HG02885 (cell line): Measurements from ENCODE around the gene LEPR.
A peak's percentile ranks its signal among the peaks of the same experiment; 100 is the strongest.
"Not testable (repeated sequence)": the region's sequence is repeated elsewhere in the genome, so short reads cannot be mapped to it uniquely, and the experiment has no call there.

Source experiments
- ATAC-seq: cut with Tn5 transposase; IDR thresholded peaks from one replicate; pipeline ENCODE4 v1.9.1; 2021; ENCODE audit warnings: mild to moderate bottlenecking; ENCODE audit not compliant: unreplicated experiment, poor library complexity

The LEPR gene

GRCh38 chr1:65420590-65421350 lies at the start of gene LEPR, which contains the start of gene LEPROT:
LEPR (plus strand) TSS chr1:65420668; CDS start chr1:65565566, 144,898 bp downstream.
LEPROT (plus strand) TSS chr1:65420668; CDS start chr1:65420725, 57 bp downstream.
- peak; percentile 65 for ATAC-seq

GRCh38 chr1:65371544-65371943 lies 48.9 kb upstream of the LEPR start:
- ATAC-seq = no peak

- ATAC-seq = no peak
Measured at GRCh38 chr1:65372557-65372956, 47.9 kb upstream of the LEPR start.

GRCh38 chr1:65377496-65378246 lies 42.8 kb upstream of the LEPR start:
- ATAC-seq = no peak

GRCh38 chr1:65378247-65378946 lies 42.1 kb upstream of the LEPR start:
- ATAC-seq = no peak

GRCh38 chr1:65384426-65384825 lies 36.0 kb upstream of the LEPR start:
- not testable (repeated sequence) for ATAC-seq

GRCh38 chr1:65386439-65386838 lies 34.0 kb upstream of the LEPR start:
- ATAC-seq = no peak

- no peak for ATAC-seq
Measured at GRCh38 chr1:65387821-65388220, 32.6 kb upstream of the LEPR start.

GRCh38 chr1:65388908-65389695 lies 31.4 kb upstream of the LEPR start:
- ATAC-seq = no peak

GRCh38 chr1:65392497-65392896 lies 28.0 kb upstream of the LEPR start:
- ATAC-seq = no peak

GRCh38 chr1:65393347-65393746 lies 27.1 kb upstream of the LEPR start:
- ATAC-seq = peak; percentile 90

- ATAC-seq = no peak
Measured at GRCh38 chr1:65393928-65394327, 26.5 kb upstream of the LEPR start.

- no peak for ATAC-seq
Measured at GRCh38 chr1:65395887-65396612, 24.4 kb upstream of the LEPR start.

- no peak for ATAC-seq
Measured at GRCh38 chr1:65398083-65398482, 22.4 kb upstream of the LEPR start.

GRCh38 chr1:65399003-65399402 lies 21.5 kb upstream of the LEPR start:
- ATAC-seq = no peak

- ATAC-seq = no peak
Measured at GRCh38 chr1:65401612-65402011, 18.9 kb upstream of the LEPR start.

GRCh38 chr1:65404941-65405340 lies 15.5 kb upstream of the LEPR start:
- ATAC-seq = no peak

- ATAC-seq = no peak
Measured at GRCh38 chr1:65407877-65408276, 12.6 kb upstream of the LEPR start.

- no peak for ATAC-seq
Measured at GRCh38 chr1:65409314-65409713, 11.2 kb upstream of the LEPR start.
